ENCODE results near the gene UBE2H. TPM values are rescaled to one million over a fixed set of nuclear protein-coding genes. Genes with fewer than 3 reads are reported as not detected.

Gene UBE2H
- total RNA-seq, 1 experiment from 2014 or later = 58.0 TPM

DNA sequence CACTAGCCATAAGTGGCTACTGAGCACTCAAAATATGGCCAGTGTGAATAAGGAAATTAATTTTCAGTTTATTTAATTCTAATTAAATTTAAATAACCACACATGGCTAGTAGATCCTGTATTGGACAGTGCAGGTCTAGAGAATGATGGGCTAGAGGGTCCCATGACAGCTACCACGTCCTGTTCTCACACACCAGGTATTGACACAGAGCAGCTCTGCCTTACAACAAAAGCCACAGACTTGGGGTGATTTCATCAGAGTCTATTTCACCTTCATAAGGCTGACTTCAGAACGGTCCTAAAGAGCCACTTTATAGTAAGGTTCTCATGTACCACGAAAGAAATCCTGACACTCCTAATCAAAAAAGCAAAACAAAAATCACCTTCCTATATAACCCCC is 111.3 kb downstream of the UBE2H start:
- Histone ChIP-seq H3K27ac (ENCODE audit: low read length) (no peak overlapping the region), H3K4me1 (ENCODE audit: control insufficient read depth, insufficient read depth, low read length) (peaks cover 9% of the 10 kb centered on the region; the same call in 1 of the 2 replicates)
- ATAC-seq = no peak

GRCh38 chr7:129840757-129841156 is 112.0 kb downstream of the UBE2H start:
- Histone ChIP-seq H3K4me1 (ENCODE audit: control insufficient read depth, insufficient read depth, low read length) (peaks cover 9% of the 10 kb centered on the region; the same call in 1 of the 2 replicates), H3K9me3 (ENCODE audit: control insufficient read depth, insufficient read depth, low read depth, low read length) (no peaks in the 10 kb centered on the region), H3K27me3 (ENCODE audit: control insufficient read depth, insufficient read depth, low read length) (no peaks in the 10 kb centered on the region), H3K4me3 (ENCODE audit: low read depth in 2 of 2, low read length in 2 of 2) (no peak overlapping the region), H3K27ac (ENCODE audit: low read length) (no peak overlapping the region), H3K36me3 (ENCODE audit: control insufficient read depth, insufficient read depth, low read length) (no peaks in the 10 kb centered on the region)
- no TSS peak for BruUV-seq (replicated peaks)
- CTCF ChIA-PET = no interaction called here
- in situ Hi-C loops (cut with HindIII; ENCODE audit: low pct_unique_long_range_greater_than_20kb, low sequenced_read_pairs) = no loop called here
- TF ChIP-seq TCF7L2 (IDR thresholded peaks at IDR 0.05; ENCODE audit: low read depth, low read length) (no peak), POLR2AphosphoS5 (IDR thresholded peaks at IDR 0.05; ENCODE audit: low read depth, low read length) (no peak), SIN3A (IDR thresholded peaks at IDR 0.05; ENCODE audit: borderline replicate concordance, insufficient read depth, low read depth, low read length) (no peak)
- TF ChIP-seq, protein P1, sequence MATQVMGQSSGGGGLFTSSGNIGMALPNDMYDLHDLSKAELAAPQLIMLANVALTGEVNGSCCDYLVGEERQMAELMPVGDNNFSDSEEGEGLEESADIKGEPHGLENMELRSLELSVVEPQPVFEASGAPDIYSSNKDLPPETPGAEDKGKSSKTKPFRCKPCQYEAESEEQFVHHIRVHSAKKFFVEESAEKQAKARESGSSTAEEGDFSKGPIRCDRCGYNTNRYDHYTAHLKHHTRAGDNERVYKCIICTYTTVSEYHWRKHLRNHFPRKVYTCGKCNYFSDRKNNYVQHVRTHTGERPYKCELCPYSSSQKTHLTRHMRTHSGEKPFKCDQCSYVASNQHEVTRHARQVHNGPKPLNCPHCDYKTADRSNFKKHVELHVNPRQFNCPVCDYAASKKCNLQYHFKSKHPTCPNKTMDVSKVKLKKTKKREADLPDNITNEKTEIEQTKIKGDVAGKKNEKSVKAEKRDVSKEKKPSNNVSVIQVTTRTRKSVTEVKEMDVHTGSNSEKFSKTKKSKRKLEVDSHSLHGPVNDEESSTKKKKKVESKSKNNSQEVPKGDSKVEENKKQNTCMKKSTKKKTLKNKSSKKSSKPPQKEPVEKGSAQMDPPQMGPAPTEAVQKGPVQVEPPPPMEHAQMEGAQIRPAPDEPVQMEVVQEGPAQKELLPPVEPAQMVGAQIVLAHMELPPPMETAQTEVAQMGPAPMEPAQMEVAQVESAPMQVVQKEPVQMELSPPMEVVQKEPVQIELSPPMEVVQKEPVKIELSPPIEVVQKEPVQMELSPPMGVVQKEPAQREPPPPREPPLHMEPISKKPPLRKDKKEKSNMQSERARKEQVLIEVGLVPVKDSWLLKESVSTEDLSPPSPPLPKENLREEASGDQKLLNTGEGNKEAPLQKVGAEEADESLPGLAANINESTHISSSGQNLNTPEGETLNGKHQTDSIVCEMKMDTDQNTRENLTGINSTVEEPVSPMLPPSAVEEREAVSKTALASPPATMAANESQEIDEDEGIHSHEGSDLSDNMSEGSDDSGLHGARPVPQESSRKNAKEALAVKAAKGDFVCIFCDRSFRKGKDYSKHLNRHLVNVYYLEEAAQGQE (IDR thresholded peaks at IDR 0.05; ENCODE audit: insufficient read depth in 1 of 2, low read depth in 2 of 2, low read length in 1 of 2) = no peak
- TF ChIP-seq, protein P2, sequence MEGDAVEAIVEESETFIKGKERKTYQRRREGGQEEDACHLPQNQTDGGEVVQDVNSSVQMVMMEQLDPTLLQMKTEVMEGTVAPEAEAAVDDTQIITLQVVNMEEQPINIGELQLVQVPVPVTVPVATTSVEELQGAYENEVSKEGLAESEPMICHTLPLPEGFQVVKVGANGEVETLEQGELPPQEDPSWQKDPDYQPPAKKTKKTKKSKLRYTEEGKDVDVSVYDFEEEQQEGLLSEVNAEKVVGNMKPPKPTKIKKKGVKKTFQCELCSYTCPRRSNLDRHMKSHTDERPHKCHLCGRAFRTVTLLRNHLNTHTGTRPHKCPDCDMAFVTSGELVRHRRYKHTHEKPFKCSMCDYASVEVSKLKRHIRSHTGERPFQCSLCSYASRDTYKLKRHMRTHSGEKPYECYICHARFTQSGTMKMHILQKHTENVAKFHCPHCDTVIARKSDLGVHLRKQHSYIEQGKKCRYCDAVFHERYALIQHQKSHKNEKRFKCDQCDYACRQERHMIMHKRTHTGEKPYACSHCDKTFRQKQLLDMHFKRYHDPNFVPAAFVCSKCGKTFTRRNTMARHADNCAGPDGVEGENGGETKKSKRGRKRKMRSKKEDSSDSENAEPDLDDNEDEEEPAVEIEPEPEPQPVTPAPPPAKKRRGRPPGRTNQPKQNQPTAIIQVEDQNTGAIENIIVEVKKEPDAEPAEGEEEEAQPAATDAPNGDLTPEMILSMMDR (IDR thresholded peaks at IDR 0.05) = no peak
- ATAC-seq = no peak
- no peak for DNase-seq (ENCODE audit: low read depth, low spot score)
- intact Hi-C loops (cut with micrococcal nuclease; ENCODE audit: unreplicated experiment) = no loop called here
- POLR2A ChIA-PET = no interaction called here

More for the DNA sequence above, 111.3 kb downstream of the UBE2H start:
- ChIA-PET CTCF (no interaction called here), POLR2A (no interaction called here)
- Histone ChIP-seq H3K4me3 (ENCODE audit: low read depth in 2 of 2, low read length in 2 of 2) (no peak overlapping the region), H3K9me3 (ENCODE audit: control insufficient read depth, insufficient read depth, low read depth, low read length) (no peaks in the 10 kb centered on the region), H3K27me3 (ENCODE audit: control insufficient read depth, insufficient read depth, low read length) (no peaks in the 10 kb centered on the region), H3K36me3 (ENCODE audit: control insufficient read depth, insufficient read depth, low read length) (no peaks in the 10 kb centered on the region)
- DNase-seq (ENCODE audit: low read depth, low spot score) = no peak
- in situ Hi-C loops (cut with HindIII; ENCODE audit: low pct_unique_long_range_greater_than_20kb, low sequenced_read_pairs) (no loop called here), intact Hi-C loops (cut with micrococcal nuclease; ENCODE audit: unreplicated experiment) (no loop called here)
- BruUV-seq (replicated peaks) = no TSS peak
- TF ChIP-seq, protein P1 (IDR thresholded peaks at IDR 0.05; ENCODE audit: insufficient read depth in 1 of 2, low read depth in 2 of 2, low read length in 1 of 2) = no peak
- no peak for TF ChIP-seq TCF7L2 (IDR thresholded peaks at IDR 0.05; ENCODE audit: low read depth, low read length)
- TF ChIP-seq, protein P2 (IDR thresholded peaks at IDR 0.05) = no peak
- no peak for TF ChIP-seq SIN3A (IDR thresholded peaks at IDR 0.05; ENCODE audit: borderline replicate concordance, insufficient read depth, low read depth, low read length)
- TF ChIP-seq POLR2AphosphoS5 (IDR thresholded peaks at IDR 0.05; ENCODE audit: low read depth, low read length) = no peak

Data from Panc1 (cell line).